Chondrocyte (in vitro differentiated cells): Measurements from ENCODE around the gene MTA1. TPM values are rescaled to one million over a fixed set of nuclear protein-coding genes. Genes with fewer than 3 reads are reported as not detected.
A peak's percentile ranks its signal among the peaks of the same experiment; 100 is the strongest.

ENCODE experiments used
- DNase-seq: peaks from one replicate; pipeline ENCODE4 v3.0.0; 2021; ENCODE audit warnings: mixed read lengths, low spot score
- H3K27ac Mint-ChIP-seq: one replicate; pipeline ENCODE4 v1.8.0; 2021; ENCODE audit warnings: mild to moderate bottlenecking, moderate library complexity, mixed read lengths; ENCODE audit not compliant: unreplicated experiment
- H3K27me3 Mint-ChIP-seq: 2 replicates; pipeline ENCODE4 v1.8.0; 2021; ENCODE audit warnings: low read depth, mixed read lengths
- H3K36me3 Mint-ChIP-seq: 2 replicates; pipeline ENCODE4 v1.8.0; 2021; ENCODE audit warnings: low read depth, mixed read lengths
- H3K4me1 Mint-ChIP-seq: 2 replicates; pipeline ENCODE4 v1.8.0; 2021; ENCODE audit warnings: low read depth, mild to moderate bottlenecking, mixed read lengths
- H3K4me3 Mint-ChIP-seq: one replicate; pipeline ENCODE4 v1.8.0; 2021; ENCODE audit warnings: mild to moderate bottlenecking, moderate library complexity, mixed read lengths; ENCODE audit not compliant: unreplicated experiment
- H3K9me3 Mint-ChIP-seq: 2 replicates; pipeline ENCODE4 v1.8.0; 2021; ENCODE audit warnings: low read depth, mixed read lengths
- total RNA-seq: library from RNA; stranded (reverse); gene quantifications from 3 replicates; pipeline ENCODE4 v1.2.1, GENCODE V29; 2021
- TF ChIP-seq, protein P1 (sequence below): fragments of 200-600 bp; sonication (generic); IDR thresholded peaks from 2 replicates; pipeline ENCODE4 v1.5.0; 2021; ENCODE audit warnings: antibody characterized with exemption, mild to moderate bottlenecking, moderate library complexity

The MTA1 gene
- total RNA-seq, 1 donor from 2014 or later = 83.6 TPM

DNA sequence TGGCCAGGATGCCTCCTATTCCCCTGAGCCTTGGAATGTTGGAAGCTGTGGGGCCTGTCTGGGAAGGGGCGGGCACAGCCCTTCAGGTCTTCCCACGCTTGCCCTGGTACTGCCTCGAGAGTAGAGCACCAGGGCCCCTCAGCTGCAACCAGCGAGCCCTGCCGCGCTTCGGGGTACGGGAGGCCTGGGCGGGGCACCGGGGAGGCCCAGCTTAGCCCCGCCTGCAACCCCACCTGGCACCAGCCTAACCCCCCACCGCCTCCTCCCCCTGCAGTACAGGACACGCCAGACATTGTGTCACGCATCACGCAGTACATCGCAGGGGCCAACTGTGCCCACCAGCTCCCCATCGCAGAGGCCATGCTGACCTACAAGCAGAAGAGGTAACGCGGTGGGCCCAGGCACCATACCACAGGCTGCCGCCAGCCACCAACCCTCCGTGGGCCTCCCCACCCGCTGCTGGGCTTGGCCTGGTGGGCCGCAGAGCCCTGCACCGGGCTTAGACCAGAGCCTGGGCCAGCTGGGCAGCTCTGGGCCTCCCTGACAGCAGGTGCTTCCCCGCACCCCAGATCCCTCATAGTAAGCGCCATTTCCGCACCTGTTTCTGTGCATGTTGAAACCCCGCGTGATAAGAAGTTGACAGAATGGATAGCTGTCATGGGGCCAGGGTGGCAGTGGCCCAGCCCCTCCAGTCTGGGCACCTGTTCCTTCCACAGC, 34.9 kb upstream of the MTA1 start:
- no peak for DNase-seq
- Mint-ChIP-seq H3K4me1 (no peaks in the 10 kb centered on the region), H3K27me3 (no peaks in the 10 kb centered on the region), H3K4me3 (no peak overlapping the region), H3K9me3 (no peaks in the 10 kb centered on the region), H3K36me3 (peaks cover 7% of the 10 kb centered on the region), H3K27ac (no peak overlapping the region)
- TF ChIP-seq, protein P1, sequence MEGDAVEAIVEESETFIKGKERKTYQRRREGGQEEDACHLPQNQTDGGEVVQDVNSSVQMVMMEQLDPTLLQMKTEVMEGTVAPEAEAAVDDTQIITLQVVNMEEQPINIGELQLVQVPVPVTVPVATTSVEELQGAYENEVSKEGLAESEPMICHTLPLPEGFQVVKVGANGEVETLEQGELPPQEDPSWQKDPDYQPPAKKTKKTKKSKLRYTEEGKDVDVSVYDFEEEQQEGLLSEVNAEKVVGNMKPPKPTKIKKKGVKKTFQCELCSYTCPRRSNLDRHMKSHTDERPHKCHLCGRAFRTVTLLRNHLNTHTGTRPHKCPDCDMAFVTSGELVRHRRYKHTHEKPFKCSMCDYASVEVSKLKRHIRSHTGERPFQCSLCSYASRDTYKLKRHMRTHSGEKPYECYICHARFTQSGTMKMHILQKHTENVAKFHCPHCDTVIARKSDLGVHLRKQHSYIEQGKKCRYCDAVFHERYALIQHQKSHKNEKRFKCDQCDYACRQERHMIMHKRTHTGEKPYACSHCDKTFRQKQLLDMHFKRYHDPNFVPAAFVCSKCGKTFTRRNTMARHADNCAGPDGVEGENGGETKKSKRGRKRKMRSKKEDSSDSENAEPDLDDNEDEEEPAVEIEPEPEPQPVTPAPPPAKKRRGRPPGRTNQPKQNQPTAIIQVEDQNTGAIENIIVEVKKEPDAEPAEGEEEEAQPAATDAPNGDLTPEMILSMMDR = no peak

DNA sequence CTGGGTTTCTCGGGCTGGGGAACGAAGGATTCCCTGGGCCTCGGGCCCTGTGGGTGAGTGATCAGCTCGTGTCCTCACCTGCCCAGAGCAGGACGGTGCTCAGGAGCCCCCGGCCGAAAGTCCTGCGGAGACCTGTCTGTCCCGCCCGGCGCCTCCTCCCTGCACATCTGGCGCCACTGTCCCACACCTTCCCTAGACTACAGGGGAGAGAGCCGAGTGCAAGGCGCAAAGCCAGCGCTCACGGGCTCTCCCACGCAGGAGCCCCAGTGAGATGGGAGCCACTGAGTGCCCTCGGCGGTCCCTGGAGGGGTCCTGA, 34.3 kb upstream of the MTA1 start:
- Mint-ChIP-seq H3K36me3 (peaks cover 7% of the 10 kb centered on the region), H3K9me3 (no peaks in the 10 kb centered on the region), H3K27ac (no peak overlapping the region), H3K27me3 (no peaks in the 10 kb centered on the region), H3K4me3 (no peak overlapping the region), H3K4me1 (no peaks in the 10 kb centered on the region)
- DNase-seq = no peak
- TF ChIP-seq, protein P1 = no peak

DNA sequence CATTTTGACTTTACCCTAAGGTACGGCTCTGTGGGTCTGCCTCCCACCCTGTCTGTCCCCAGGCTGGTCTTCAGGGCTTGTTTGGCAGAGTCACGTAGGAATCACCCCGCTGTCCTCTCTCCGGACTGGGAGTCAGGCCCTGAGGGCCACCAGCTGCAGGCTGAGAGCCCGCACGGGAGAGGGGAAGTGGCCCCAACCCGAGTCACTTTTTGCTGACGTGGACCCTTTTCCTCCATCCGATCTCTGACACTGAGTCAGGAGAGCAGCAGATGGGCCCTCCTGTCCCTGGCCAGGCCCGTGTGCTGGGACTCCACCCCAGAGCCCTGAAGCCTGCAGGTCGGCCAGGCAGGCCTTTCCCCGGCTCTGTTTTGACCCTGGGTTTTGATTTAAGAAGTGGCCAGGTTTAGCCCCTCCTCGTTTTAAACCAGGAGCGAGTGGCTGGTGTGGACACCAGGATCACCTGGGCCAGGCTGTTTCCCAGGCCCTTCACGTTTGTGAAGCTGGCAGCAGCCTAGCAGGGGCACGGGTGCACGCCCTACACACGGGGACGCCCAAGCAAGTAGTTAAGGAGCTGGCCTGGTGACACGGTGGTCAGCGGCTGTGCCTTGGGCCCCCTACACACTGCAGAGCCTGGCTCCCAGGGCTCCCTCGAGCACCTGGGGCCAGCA, 33.8 kb upstream of the MTA1 start:
- H3K27ac Mint-ChIP-seq = no peak overlapping the region
- no peaks in the 10 kb centered on the region for H3K9me3 Mint-ChIP-seq
- H3K4me1 Mint-ChIP-seq = no peaks in the 10 kb centered on the region
- TF ChIP-seq, protein P1 = no peak
- no peak for DNase-seq
- peaks cover 7% of the 10 kb centered on the region for H3K36me3 Mint-ChIP-seq
- no peaks in the 10 kb centered on the region for H3K27me3 Mint-ChIP-seq
- no peak overlapping the region for H3K4me3 Mint-ChIP-seq

DNA sequence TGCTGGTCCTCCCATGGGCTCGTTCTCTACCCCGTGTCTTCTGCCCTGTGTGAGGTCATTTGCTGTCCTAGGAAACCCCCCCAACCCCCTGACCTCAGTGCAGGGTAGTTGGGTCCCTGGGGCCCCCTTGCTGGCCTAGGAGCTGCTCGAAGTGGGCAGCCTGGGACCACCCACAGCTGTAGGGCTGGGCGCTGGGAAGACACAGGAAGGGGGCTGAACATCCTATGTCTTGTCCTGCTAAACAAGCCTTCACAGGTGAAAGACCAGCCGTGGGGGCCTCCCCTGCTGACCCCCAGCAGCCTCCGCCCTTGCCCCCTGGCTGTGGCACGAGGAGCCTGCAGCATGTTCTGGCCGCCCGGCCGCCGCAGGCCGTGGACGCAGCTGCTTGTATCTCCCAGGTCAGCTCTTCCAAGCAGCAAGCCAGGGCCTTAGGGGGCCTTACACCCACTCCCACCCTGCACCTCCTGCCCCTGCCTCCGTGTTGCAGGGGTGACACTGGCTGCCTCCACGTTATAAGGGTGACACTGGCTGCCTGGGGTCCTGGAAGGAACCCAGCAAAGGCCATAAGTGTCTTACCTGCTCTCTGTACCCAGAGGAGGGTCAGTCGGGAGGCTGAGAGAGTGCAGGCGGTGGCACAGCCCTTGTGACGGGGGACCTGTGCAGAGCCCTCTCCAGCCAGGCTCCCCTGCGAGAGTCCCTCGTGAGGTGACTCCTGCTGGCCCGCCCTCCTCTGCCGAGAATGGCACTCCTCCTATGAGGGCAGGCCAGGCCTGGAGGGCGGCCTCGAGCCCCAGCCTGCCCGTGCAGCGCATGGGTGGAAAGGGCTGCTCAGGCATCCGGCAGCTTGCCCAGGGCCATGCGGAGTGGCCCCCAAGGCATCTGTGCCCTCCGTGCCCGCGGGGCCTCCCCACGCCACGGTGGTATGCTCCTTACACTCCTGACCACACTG, 32.8 kb upstream of the MTA1 start:
- H3K4me1 Mint-ChIP-seq = no peaks in the 10 kb centered on the region
- H3K4me3 Mint-ChIP-seq = no peak overlapping the region
- H3K9me3 Mint-ChIP-seq = no peaks in the 10 kb centered on the region
- TF ChIP-seq, protein P1 = no peak
- H3K36me3 Mint-ChIP-seq = peaks cover 10% of the 10 kb centered on the region
- no peak overlapping the region for H3K27ac Mint-ChIP-seq
- no peaks in the 10 kb centered on the region for H3K27me3 Mint-ChIP-seq
- DNase-seq = peak; percentile 92

DNA sequence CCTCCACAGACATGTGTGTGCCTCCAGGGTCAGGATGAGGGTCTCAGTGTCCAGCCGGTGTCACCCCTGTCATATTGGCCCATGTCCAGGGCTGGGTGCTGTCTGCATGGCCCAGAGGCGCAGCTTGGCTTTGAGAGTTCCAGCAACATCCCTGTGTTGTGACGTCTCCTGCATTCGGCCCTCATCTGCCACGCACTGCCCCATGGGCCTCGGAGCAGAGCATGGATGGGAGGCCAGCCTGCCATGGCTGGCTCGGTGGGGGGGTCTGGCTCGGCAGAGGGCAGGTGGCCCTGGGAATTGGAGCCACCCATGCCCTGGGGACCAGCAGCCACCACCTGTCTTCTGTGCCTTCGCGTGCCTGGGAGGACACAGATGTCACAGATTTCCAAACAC, 32.1 kb upstream of the MTA1 start:
- TF ChIP-seq, protein P1 = no peak
- Mint-ChIP-seq H3K27me3 (no peaks in the 10 kb centered on the region), H3K4me1 (no peaks in the 10 kb centered on the region), H3K27ac (no peak overlapping the region), H3K9me3 (no peaks in the 10 kb centered on the region), H3K4me3 (no peak overlapping the region), H3K36me3 (peaks cover 10% of the 10 kb centered on the region)
- peak; percentile 67 for DNase-seq
